HG03565 (cell line): Measurements from ENCODE around the gene GATC.
A peak's percentile ranks its signal among the peaks of the same experiment; 100 is the strongest.
"Not testable (repeated sequence)": the region's sequence is repeated elsewhere in the genome, so short reads cannot be mapped to it uniquely, and the experiment has no call there.

Experiments
- ATAC-seq: cut with Tn5 transposase; IDR thresholded peaks from one replicate; pipeline ENCODE4 v1.9.1; 2021; ENCODE audit warnings: mild to moderate bottlenecking, moderate library complexity; ENCODE audit not compliant: unreplicated experiment

GATC gene

GRCh38 chr12:120432772-120433525 is 13.3 kb upstream of the GATC start:
- no peak for ATAC-seq

GRCh38 chr12:120437735-120438494 is 8.3 kb upstream of the GATC start, which contains the start of gene COX6A1:
COX6A1 (plus strand) TSS chr12:120438113; CDS start chr12:120438127, 14 bp downstream.
- peak; percentile 96 for ATAC-seq

- no peak for ATAC-seq
Observed at GRCh38 chr12:120438495-120439198, 7.6 kb upstream of the GATC start.

GRCh38 chr12:120439646-120440247 is 6.5 kb upstream of the GATC start:
- ATAC-seq = no peak

- ATAC-seq = no peak
Observed at GRCh38 chr12:120444676-120445075, 1.6 kb upstream of the GATC start.

- ATAC-seq = not testable (repeated sequence)
Observed at GRCh38 chr12:120446844-120447178, 567 bp downstream of the GATC start.

GRCh38 chr12:120447992-120448391 is 1.7 kb downstream of the GATC start:
- no peak for ATAC-seq

- not testable (repeated sequence) for ATAC-seq
Observed at GRCh38 chr12:120452524-120452923, 6.3 kb downstream of the GATC start.

GRCh38 chr12:120453060-120453750 is 7.0 kb downstream of the GATC start:
- ATAC-seq = no peak

- ATAC-seq = no peak
Observed at GRCh38 chr12:120453977-120454376, 7.7 kb downstream of the GATC start.

- no peak for ATAC-seq
Observed at GRCh38 chr12:120455302-120455701, 9.1 kb downstream of the GATC start.

GRCh38 chr12:120457133-120457532 is 10.9 kb downstream of the GATC start:
- ATAC-seq = no peak

- ATAC-seq = no peak
Observed at GRCh38 chr12:120460157-120460556, 13.9 kb downstream of the GATC start.

GRCh38 chr12:120462099-120462640 is 15.9 kb downstream of the GATC start:
- ATAC-seq = no peak

GRCh38 chr12:120463712-120464111 is 17.5 kb downstream of the GATC start:
- ATAC-seq = no peak

- ATAC-seq = no peak
Observed at GRCh38 chr12:120465756-120466155, 19.5 kb downstream of the GATC start.

GRCh38 chr12:120466560-120467315 is 20.5 kb downstream of the GATC start:
- no peak for ATAC-seq

GRCh38 chr12:120467439-120467838 is 21.2 kb downstream of the GATC start:
- ATAC-seq = no peak

- no peak for ATAC-seq
Observed at GRCh38 chr12:120468325-120468820, 22.1 kb downstream of the GATC start.
